HG03571 (cell line): ENCODE results near the gene MEIS2.
"Not testable (repeated sequence)": the region's sequence is repeated elsewhere in the genome, so short reads cannot be mapped to it uniquely, and the experiment has no call there.

Source experiments
- ATAC-seq: cut with Tn5 transposase; IDR thresholded peaks from one replicate; pipeline ENCODE4 v1.9.1; 2021; ENCODE audit not compliant: unreplicated experiment

Gene MEIS2

DNA sequence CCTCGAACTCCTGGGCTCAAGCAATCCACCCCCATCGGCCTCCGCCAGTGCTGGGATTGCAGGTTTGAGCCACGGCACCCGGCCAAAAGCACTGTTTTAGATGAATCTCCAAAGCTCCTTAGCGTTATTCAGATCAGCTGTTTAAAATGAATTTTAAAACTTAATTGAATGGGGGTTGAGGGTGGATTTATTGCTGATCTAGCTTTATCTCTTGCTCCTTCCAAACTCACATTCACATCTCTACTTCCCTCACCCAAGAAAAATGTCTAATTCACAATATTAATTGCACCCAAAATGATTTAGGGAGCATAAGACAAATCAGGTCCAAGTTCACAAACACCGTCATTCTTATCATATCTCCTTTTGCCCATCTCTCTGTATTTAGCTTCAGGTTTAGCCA is 89.8 kb downstream of the MEIS2 start:
- ATAC-seq, result no peak

DNA sequence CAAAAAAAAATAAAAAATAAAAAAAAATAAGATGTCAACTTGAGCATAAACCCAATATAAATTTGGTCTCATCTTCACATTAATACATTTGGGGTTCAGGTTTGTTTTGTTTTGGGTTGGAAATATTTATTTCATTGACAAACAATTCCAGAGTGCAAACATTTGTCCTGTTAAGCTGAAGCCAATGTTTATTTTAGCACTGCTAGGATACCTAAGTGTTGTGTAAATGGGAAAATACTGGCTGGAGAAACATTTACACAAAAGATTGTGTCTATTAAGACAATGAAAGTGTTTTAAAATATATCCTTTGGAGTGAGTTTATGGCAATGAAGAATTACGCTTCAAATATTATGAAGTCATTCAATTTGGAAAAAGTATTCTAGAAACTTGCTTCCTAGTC is 91.1 kb downstream of the MEIS2 start:
- ATAC-seq, result no peak

GRCh38 chr15:37008205-37008604 is 92.1 kb downstream of the MEIS2 start:
- no peak for ATAC-seq

DNA sequence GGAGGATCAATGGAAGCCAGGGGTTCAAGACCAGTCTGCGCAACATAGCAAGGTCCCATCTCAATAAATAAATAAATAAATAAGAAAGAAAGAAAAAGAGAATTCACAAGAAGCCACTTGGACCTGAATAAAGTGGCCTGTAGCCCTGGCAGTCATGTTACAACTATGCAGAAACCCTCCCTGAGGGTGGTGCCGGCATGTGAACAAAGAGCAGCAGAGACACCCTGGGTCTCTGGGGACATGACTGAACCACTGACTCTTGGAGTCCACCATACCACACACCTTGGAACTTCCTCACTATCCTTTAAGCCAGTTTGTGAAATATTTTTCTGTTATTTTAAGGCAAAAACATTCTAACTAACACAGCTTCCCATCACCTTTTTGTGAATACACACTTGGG is 93.0 kb downstream of the MEIS2 start:
- ATAC-seq, result no peak

- no peak for ATAC-seq
Measured at GRCh38 chr15:37004981-37005735, 95.2 kb downstream of the MEIS2 start.

- ATAC-seq, result no peak
Measured at GRCh38 chr15:37004373-37004869, 95.9 kb downstream of the MEIS2 start.

- ATAC-seq, result no peak
Measured at GRCh38 chr15:37002041-37002672, 98.2 kb downstream of the MEIS2 start.

GRCh38 chr15:37001417-37001816 is 98.9 kb downstream of the MEIS2 start:
- no peak for ATAC-seq

DNA sequence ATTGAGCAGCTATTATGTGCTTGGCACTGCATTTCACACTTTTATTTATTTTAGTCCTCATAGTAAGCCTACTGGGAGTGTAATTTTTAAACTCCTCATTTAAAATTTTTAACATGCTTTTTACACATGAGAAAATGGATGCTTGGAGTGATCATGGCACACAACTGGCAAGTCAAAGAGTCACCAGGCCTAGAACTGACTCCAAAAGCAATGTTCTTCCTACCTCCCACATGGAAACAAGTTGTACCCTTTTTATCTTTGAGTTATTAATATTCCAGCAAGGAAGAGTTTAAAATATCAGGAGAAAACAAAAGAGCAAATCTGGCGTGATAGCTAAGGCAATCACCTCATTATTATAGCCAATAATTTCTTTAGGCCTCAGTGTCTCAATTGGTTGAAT is 100.6 kb downstream of the MEIS2 start:
- no peak for ATAC-seq

DNA sequence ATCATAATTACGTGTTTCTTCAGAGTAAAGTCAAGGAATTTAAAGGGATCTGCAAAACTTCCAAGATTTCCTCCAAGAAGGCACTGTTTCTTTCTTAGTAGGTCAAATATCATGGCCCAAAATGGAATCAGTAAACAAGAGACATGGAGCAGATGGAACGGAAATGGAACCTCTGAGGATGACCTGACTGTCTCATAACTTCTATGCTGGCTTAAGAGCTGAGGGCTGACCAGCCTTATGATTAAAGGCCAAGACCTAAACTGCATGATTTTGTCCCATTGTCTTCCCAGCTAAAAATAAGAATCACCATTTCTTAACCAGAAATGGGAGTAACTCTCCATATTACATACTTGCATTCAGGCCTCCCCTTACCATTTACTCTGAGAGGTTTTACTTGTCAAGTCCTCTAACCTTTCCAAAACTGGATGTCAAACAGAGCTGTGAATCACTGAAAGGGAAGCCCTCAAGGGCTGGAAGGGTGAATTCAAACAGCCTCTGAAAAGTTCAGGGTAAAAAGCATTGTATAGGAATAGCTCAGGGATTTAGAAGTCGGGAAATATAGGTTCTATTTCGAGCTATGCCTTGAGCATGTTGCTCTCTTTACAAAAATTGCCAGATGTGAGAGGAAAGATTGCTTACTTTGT is 103.7 kb downstream of the MEIS2 start:
- ATAC-seq, result no peak

DNA sequence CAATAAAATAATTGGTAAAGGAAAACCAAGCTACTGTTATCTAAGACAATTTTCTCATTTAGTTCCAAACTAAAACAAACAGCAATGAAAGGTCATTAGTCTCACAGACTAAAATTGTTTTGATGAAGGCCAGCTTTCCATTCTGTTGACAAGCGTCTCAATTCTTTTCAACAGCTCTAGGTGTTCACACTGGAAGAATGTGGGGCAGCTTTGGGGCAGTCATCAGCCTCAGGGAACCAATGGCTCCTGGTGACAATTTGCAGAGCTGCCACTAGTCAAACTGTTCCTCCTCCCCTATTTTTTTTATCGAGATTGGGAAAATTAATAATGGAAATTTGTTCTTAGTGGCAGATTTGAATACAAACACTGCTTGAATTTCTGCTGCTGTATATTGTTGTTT is 104.2 kb downstream of the MEIS2 start:
- no peak for ATAC-seq

DNA sequence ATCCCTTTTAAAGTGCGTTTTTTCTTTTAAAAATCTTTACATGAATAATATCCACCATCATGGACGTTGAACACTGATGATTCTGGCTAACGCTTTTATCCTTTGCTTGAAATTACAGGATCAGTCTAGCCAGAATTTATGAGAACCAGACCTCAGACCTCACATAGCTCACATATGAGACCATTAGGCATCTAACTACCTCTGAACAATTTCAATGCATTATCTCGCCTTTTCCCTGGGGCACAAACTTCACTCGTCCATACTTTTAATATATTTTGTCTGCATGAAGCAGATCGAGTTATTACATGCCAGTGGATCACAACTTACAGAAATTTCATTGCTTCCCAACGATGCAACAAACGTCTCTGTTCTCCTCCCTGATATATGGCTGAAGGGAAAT is 105.6 kb downstream of the MEIS2 start:
- no peak for ATAC-seq

DNA sequence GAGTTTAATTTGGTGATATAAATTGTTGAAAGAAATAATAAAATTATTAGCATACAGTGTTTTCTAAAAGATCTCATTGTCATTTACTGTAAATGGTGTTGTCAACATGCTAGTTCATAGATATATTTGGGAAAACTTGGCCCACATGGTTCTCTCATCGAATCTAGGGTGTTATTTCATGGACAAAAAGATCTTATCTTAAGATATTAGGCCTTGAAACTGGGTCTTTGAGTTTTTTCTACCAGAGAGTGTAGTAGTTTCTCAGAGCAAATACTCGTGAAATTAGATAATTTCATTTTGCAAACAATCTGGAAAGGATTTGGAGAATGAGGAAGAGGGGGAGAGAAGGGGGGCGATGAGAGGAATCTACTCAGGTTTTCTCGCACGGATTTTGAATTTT is 107.9 kb downstream of the MEIS2 start:
- ATAC-seq, result no peak

- no peak for ATAC-seq
Measured at GRCh38 chr15:36988947-36989346, 111.4 kb downstream of the MEIS2 start.

GRCh38 chr15:36982430-36982829 is 117.9 kb downstream of the MEIS2 start:
- no peak for ATAC-seq

- not testable (repeated sequence) for ATAC-seq
Measured at GRCh38 chr15:36980281-36980680, 120.1 kb downstream of the MEIS2 start.

GRCh38 chr15:36978625-36979024 is 121.7 kb downstream of the MEIS2 start:
- ATAC-seq, result no peak

GRCh38 chr15:36978126-36978525 is 122.2 kb downstream of the MEIS2 start:
- ATAC-seq, result no peak

GRCh38 chr15:36977659-36978058 is 122.7 kb downstream of the MEIS2 start:
- ATAC-seq, result no peak

- ATAC-seq, result no peak
Measured at GRCh38 chr15:36972704-36973103, 127.6 kb downstream of the MEIS2 start.

GRCh38 chr15:36970522-36970921 is 129.8 kb downstream of the MEIS2 start:
- no peak for ATAC-seq

- no peak for ATAC-seq
Measured at GRCh38 chr15:36967929-36968328, 132.4 kb downstream of the MEIS2 start.
